GM23338 (cell line): ENCODE measurements around the gene TM6SF1. TPM values are rescaled to one million over a fixed set of nuclear protein-coding genes. Genes with fewer than 3 reads are reported as not detected.

Experiments used
- ATAC-seq: fragments of 200-7000 bp; cut with Tn5 transposase; 3 replicates; pipeline ENCODE4 v1.9.1; 2020
- DNase-seq: peaks from one replicate; pipeline ENCODE4 v3.0.0-alpha.2; 2015; ENCODE audit warnings: low spot score
- H2AFZ ChIP-seq: fragments of 200-600 bp; sonication (generic); 2 replicates; pipeline ENCODE4 v1.8.0; 2016; ENCODE audit warnings: antibody characterized with exemption, mild to moderate bottlenecking, moderate library complexity
- H3F3A ChIP-seq: fragments of 200-600 bp; sonication (generic); replicated peaks from 2 replicates; pipeline ENCODE4 v1.8.0; 2017; ENCODE audit warnings: antibody characterized with exemption, mixed run types, low read depth
- H3K27ac ChIP-seq: fragments of 200-600 bp; sonication (generic); 2 replicates; pipeline ENCODE4 v1.6.1; 2016; ENCODE audit warnings: low read depth
- H3K27me3 ChIP-seq: fragments of 200-600 bp; sonication (generic); 2 replicates; pipeline ENCODE4 v1.8.0; 2016; ENCODE audit warnings: mild to moderate bottlenecking, mixed run types, moderate library complexity; ENCODE audit not compliant: insufficient read depth
- H3K36me3 ChIP-seq: fragments of 200-600 bp; sonication (generic); 2 replicates; pipeline ENCODE4 v1.8.0; 2016; ENCODE audit warnings: mild to moderate bottlenecking; ENCODE audit not compliant: insufficient read depth
- H3K4me1 ChIP-seq: fragments of 200-600 bp; sonication (generic); 2 replicates; pipeline ENCODE4 v1.8.0; 2016; ENCODE audit warnings: mild to moderate bottlenecking, moderate library complexity; ENCODE audit not compliant: insufficient read depth
- H3K4me2 ChIP-seq: fragments of 200-600 bp; sonication (generic); 2 replicates; pipeline ENCODE4 v1.7.1; 2017; ENCODE audit warnings: mixed run types
- H3K4me3 ChIP-seq: fragments of 200-600 bp; sonication (generic); 2 replicates; pipeline ENCODE4 v1.6.1; 2016; ENCODE audit warnings: mixed run types
- H3K79me2 ChIP-seq: fragments of 200-600 bp; sonication (generic); replicated peaks from 2 replicates; pipeline ENCODE4 v1.8.0; 2017; ENCODE audit warnings: mild to moderate bottlenecking; ENCODE audit not compliant: insufficient read depth
- H3K9me2 ChIP-seq: fragments of 200-600 bp; sonication (generic); 2 replicates; pipeline ENCODE4 v1.8.0; 2017; ENCODE audit not compliant: insufficient read depth
- H4K20me1 ChIP-seq: fragments of 200-600 bp; sonication (generic); replicated peaks from 2 replicates; pipeline ENCODE4 v1.8.0; 2017; ENCODE audit warnings: mild to moderate bottlenecking; ENCODE audit not compliant: insufficient read depth
- H3K27ac Mint-ChIP-seq: 2 replicates; pipeline ENCODE4 v1.8.0; 2020; ENCODE audit warnings: inconsistent platforms, mild to moderate bottlenecking, moderate library complexity, mixed read lengths
- H3K27me3 Mint-ChIP-seq: 3 replicates; pipeline ENCODE4 v1.8.0; 2022; ENCODE audit warnings: low read depth, mild to moderate bottlenecking, moderate library complexity, mixed read lengths, inconsistent platforms; ENCODE audit not compliant: insufficient read depth, poor library complexity
- H3K36me3 Mint-ChIP-seq: 3 replicates; pipeline ENCODE4 v1.8.0; 2021; ENCODE audit warnings: low read depth, mild to moderate bottlenecking, inconsistent platforms, moderate library complexity, mixed read lengths
- H3K4me1 Mint-ChIP-seq: 3 replicates; pipeline ENCODE4 v1.8.0; 2020; ENCODE audit warnings: mild to moderate bottlenecking, inconsistent platforms, mixed read lengths
- H3K4me3 Mint-ChIP-seq: 3 replicates; pipeline ENCODE4 v1.8.0; 2021; ENCODE audit warnings: moderate library complexity, mild to moderate bottlenecking, inconsistent platforms, mixed read lengths
- H3K9me3 Mint-ChIP-seq: 3 replicates; pipeline ENCODE4 v1.8.0; 2020; ENCODE audit warnings: moderate library complexity, mild to moderate bottlenecking, inconsistent platforms, mixed read lengths
- CREB1 ChIP-seq: fragments of 250-450 bp; sonication (Bioruptor Pico); IDR thresholded peaks from 2 replicates; pipeline ENCODE4 v1.5.0; 2020; ENCODE audit warnings: low read depth, mild to moderate bottlenecking, moderate library complexity
- CTCF ChIP-seq, 2 experiments: fragments of 200-600 bp in 1 of 2; sonication (generic) in 1 of 2; conservative IDR thresholded peaks; 2 replicates each; pipeline versions ENCODE4 v1.5.1 to v1.6.1; 2016 to 2017; ENCODE audit warnings: antibody characterized with exemption in 2 of 2, low read depth in 2 of 2, mild to moderate bottlenecking in 2 of 2, moderate library complexity in 1 of 2
- EZH2 ChIP-seq: fragments of 200-600 bp; sonication (generic); IDR thresholded peaks from one replicate; pipeline ENCODE4 v1.8.0; 2017; ENCODE audit warnings: antibody characterized with exemption, mild to moderate bottlenecking, low read depth; ENCODE audit not compliant: unreplicated experiment
- EZH2phosphoT487 ChIP-seq: fragments of 200-600 bp; sonication (generic); IDR thresholded peaks from one replicate; pipeline ENCODE4 v1.8.1; 2018; ENCODE audit warnings: antibody characterized with exemption; ENCODE audit not compliant: unreplicated experiment
- JUNB ChIP-seq: IDR thresholded peaks from one replicate; pipeline ENCODE4 v1.6.1; 2016; ENCODE audit warnings: antibody characterized with exemption; ENCODE audit not compliant: unreplicated experiment
- NANOG ChIP-seq: IDR thresholded peaks from 2 replicates; pipeline ENCODE4 v1.6.1; 2016; ENCODE audit warnings: antibody characterized with exemption, borderline replicate concordance
- POLR2AphosphoS5 ChIP-seq: IDR thresholded peaks from 2 replicates; pipeline ENCODE4 v1.6.1; 2016; ENCODE audit warnings: antibody characterized with exemption, low read depth
- REST ChIP-seq: IDR thresholded peaks from one replicate; pipeline ENCODE4 v1.6.1; 2018; ENCODE audit warnings: antibody characterized with exemption; ENCODE audit not compliant: unreplicated experiment
- STAT1 ChIP-seq: IDR thresholded peaks from one replicate; pipeline ENCODE4 v1.6.1; 2016; ENCODE audit warnings: antibody characterized with exemption; ENCODE audit not compliant: unreplicated experiment
- ZNF114 ChIP-seq: fragments of 250-450 bp; sonication (Bioruptor Pico); IDR thresholded peaks from 2 replicates; pipeline ENCODE4 v1.5.0; 2020; ENCODE audit warnings: mild to moderate bottlenecking, moderate library complexity
- ZNF331 ChIP-seq: fragments of 250-450 bp; sonication (Bioruptor Pico); IDR thresholded peaks from 2 replicates; pipeline ENCODE4 v1.5.0; 2020; ENCODE audit warnings: low read depth, mild to moderate bottlenecking, moderate library complexity
- polyA plus RNA-seq: library from polyadenylated mRNA; unstranded; fragments of >200 nt; fragmentation: Nextera tagmentation; extraction: Ambion mirVana; gene quantifications from 2 replicates; pipeline ENCODE4 v1.2.1, GENCODE V29; 2016
- total RNA-seq: library from RNA; depleted of rRNA; stranded (reverse); fragments of >200 nt; shearing (Covaris generic); gene quantifications from 2 replicates; pipeline ENCODE4 v1.2.3, GENCODE V29; 2014
- TF ChIP-seq, protein P1 (sequence below): fragments of 250-450 bp; sonication (Bioruptor Pico); IDR thresholded peaks from 2 replicates; pipeline ENCODE4 v1.5.0; 2020; ENCODE audit warnings: mild to moderate bottlenecking, moderate library complexity
- TF ChIP-seq, protein P2 (sequence below): IDR thresholded peaks from 2 replicates; pipeline ENCODE4 v1.6.1; 2016; ENCODE audit warnings: antibody characterized with exemption

The TM6SF1 gene
- total and polyA plus RNA-seq, 2 experiments from 2014 or later = 0.80 to 1.5 TPM

DNA sequence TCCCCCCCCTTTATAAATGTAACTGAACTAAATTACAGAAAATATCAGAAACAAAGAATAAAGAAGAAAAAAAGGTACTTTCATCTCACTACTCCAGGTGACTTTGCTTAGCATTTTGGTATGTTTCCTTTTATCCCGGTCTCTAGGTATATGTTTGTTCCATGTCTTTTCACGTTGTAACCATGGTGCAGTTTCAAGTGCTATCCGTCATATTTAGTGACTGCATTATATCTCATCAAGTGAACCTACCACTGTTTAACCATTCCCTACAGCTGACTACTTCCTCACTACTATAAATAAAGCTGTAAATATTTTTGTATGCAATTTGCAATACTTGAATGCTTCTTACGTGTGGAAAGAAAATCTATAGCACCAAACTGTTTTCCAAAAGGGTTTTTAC, 42.6 kb upstream of the TM6SF1 start:
- H3K36me3 ChIP-seq = no peaks in the 10 kb centered on the region
- peaks cover 33% of the 10 kb centered on the region for H3K4me1 ChIP-seq
- ATAC-seq (no peak), DNase-seq (no peak)
- peaks cover 17% of the 10 kb centered on the region for H3K4me1 Mint-ChIP-seq
- no peaks in the 10 kb centered on the region for H3K9me2 ChIP-seq
- peaks cover 30% of the 10 kb centered on the region for H4K20me1 ChIP-seq
- H3K79me2 ChIP-seq = peaks cover 66% of the 10 kb centered on the region
- H3K27ac Mint-ChIP-seq = no peak overlapping the region
- TF ChIP-seq POLR2AphosphoS5 = no peak
- TF ChIP-seq ZNF331 (CRISPR knock-in tag) = no peak
- TF ChIP-seq CREB1 (CRISPR knock-in tag) = no peak
- TF ChIP-seq STAT1 = no peak
- no peak for TF ChIP-seq ZNF114 (CRISPR knock-in tag)
- TF ChIP-seq, protein P1, sequence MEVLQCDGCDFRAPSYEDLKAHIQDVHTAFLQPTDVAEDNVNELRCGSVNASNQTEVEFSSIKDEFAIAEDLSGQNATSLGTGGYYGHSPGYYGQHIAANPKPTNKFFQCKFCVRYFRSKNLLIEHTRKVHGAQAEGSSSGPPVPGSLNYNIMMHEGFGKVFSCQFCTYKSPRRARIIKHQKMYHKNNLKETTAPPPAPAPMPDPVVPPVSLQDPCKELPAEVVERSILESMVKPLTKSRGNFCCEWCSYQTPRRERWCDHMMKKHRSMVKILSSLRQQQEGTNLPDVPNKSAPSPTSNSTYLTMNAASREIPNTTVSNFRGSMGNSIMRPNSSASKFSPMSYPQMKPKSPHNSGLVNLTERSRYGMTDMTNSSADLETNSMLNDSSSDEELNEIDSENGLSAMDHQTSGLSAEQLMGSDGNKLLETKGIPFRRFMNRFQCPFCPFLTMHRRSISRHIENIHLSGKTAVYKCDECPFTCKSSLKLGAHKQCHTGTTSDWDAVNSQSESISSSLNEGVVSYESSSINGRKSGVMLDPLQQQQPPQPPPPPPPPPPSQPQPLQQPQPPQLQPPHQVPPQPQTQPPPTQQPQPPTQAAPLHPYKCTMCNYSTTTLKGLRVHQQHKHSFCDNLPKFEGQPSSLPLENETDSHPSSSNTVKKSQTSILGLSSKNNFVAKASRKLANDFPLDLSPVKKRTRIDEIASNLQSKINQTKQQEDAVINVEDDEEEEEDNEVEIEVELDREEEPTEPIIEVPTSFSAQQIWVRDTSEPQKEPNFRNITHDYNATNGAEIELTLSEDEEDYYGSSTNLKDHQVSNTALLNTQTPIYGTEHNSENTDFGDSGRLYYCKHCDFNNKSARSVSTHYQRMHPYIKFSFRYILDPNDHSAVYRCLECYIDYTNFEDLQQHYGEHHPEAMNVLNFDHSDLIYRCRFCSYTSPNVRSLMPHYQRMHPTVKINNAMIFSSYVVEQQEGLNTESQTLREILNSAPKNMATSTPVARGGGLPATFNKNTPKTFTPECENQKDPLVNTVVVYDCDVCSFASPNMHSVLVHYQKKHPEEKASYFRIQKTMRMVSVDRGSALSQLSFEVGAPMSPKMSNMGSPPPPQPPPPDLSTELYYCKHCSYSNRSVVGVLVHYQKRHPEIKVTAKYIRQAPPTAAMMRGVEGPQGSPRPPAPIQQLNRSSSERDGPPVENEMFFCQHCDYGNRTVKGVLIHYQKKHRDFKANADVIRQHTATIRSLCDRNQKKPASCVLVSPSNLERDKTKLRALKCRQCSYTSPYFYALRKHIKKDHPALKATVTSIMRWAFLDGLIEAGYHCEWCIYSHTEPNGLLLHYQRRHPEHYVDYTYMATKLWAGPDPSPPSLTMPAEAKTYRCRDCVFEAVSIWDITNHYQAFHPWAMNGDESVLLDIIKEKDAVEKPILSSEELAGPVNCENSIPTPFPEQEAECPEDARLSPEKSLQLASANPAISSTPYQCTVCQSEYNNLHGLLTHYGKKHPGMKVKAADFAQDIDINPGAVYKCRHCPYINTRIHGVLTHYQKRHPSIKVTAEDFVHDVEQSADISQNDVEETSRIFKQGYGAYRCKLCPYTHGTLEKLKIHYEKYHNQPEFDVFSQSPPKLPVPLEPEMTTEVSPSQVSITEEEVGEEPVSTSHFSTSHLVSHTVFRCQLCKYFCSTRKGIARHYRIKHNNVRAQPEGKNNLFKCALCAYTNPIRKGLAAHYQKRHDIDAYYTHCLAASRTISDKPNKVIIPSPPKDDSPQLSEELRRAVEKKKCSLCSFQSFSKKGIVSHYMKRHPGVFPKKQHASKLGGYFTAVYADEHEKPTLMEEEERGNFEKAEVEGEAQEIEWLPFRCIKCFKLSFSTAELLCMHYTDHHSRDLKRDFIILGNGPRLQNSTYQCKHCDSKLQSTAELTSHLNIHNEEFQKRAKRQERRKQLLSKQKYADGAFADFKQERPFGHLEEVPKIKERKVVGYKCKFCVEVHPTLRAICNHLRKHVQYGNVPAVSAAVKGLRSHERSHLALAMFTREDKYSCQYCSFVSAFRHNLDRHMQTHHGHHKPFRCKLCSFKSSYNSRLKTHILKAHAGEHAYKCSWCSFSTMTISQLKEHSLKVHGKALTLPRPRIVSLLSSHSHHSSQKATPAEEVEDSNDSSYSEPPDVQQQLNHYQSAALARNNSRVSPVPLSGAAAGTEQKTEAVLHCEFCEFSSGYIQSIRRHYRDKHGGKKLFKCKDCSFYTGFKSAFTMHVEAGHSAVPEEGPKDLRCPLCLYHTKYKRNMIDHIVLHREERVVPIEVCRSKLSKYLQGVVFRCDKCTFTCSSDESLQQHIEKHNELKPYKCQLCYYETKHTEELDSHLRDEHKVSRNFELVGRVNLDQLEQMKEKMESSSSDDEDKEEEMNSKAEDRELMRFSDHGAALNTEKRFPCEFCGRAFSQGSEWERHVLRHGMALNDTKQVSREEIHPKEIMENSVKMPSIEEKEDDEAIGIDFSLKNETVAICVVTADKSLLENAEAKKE (CRISPR knock-in tag) = no peak
- TF ChIP-seq CTCF (conservative IDR thresholded peaks at IDR 0.05; ENCODE audit: low read depth in 2 of 2) = no peak
- no peak for TF ChIP-seq EZH2
- TF ChIP-seq, protein P2, sequence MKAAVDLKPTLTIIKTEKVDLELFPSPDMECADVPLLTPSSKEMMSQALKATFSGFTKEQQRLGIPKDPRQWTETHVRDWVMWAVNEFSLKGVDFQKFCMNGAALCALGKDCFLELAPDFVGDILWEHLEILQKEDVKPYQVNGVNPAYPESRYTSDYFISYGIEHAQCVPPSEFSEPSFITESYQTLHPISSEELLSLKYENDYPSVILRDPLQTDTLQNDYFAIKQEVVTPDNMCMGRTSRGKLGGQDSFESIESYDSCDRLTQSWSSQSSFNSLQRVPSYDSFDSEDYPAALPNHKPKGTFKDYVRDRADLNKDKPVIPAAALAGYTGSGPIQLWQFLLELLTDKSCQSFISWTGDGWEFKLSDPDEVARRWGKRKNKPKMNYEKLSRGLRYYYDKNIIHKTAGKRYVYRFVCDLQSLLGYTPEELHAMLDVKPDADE = no peak
- TF ChIP-seq NANOG = no peak
- no peak for TF ChIP-seq REST
- no peak for TF ChIP-seq JUNB
- no peak for TF ChIP-seq EZH2phosphoT487
- peak overlapping the region; percentile 77 for H3K4me3 ChIP-seq
- peaks cover 7% of the 10 kb centered on the region; the same call in 2 of the 3 replicates for H3K9me3 Mint-ChIP-seq
- H2AFZ ChIP-seq = no peak overlapping the region
- peak overlapping the region; percentile 82 for H3K4me2 ChIP-seq
- H3F3A ChIP-seq = no peaks in the 10 kb centered on the region; the same call in 1 of the 2 replicates
- peaks cover 5% of the 10 kb centered on the region for H3K27me3 Mint-ChIP-seq
- H3K36me3 Mint-ChIP-seq = peaks cover 5% of the 10 kb centered on the region
- H3K4me3 Mint-ChIP-seq = no peak overlapping the region; the same call in 1 of the 3 replicates
- no peaks in the 10 kb centered on the region for H3K27me3 ChIP-seq
- H3K27ac ChIP-seq = no peak overlapping the region
